HG02973 (cell line): ENCODE measurements around the gene AKAP10.
"Not testable (repeated sequence)": the region's sequence is repeated elsewhere in the genome, so short reads cannot be mapped to it uniquely, and the experiment has no call there.

Source experiments
- ATAC-seq: cut with Tn5 transposase; IDR thresholded peaks from one replicate; pipeline ENCODE4 v1.9.1; 2021; ENCODE audit warnings: moderate library complexity; ENCODE audit not compliant: unreplicated experiment

AKAP10 gene, protein sequence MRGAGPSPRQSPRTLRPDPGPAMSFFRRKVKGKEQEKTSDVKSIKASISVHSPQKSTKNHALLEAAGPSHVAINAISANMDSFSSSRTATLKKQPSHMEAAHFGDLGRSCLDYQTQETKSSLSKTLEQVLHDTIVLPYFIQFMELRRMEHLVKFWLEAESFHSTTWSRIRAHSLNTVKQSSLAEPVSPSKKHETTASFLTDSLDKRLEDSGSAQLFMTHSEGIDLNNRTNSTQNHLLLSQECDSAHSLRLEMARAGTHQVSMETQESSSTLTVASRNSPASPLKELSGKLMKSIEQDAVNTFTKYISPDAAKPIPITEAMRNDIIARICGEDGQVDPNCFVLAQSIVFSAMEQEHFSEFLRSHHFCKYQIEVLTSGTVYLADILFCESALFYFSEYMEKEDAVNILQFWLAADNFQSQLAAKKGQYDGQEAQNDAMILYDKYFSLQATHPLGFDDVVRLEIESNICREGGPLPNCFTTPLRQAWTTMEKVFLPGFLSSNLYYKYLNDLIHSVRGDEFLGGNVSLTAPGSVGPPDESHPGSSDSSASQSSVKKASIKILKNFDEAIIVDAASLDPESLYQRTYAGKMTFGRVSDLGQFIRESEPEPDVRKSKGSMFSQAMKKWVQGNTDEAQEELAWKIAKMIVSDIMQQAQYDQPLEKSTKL

DNA sequence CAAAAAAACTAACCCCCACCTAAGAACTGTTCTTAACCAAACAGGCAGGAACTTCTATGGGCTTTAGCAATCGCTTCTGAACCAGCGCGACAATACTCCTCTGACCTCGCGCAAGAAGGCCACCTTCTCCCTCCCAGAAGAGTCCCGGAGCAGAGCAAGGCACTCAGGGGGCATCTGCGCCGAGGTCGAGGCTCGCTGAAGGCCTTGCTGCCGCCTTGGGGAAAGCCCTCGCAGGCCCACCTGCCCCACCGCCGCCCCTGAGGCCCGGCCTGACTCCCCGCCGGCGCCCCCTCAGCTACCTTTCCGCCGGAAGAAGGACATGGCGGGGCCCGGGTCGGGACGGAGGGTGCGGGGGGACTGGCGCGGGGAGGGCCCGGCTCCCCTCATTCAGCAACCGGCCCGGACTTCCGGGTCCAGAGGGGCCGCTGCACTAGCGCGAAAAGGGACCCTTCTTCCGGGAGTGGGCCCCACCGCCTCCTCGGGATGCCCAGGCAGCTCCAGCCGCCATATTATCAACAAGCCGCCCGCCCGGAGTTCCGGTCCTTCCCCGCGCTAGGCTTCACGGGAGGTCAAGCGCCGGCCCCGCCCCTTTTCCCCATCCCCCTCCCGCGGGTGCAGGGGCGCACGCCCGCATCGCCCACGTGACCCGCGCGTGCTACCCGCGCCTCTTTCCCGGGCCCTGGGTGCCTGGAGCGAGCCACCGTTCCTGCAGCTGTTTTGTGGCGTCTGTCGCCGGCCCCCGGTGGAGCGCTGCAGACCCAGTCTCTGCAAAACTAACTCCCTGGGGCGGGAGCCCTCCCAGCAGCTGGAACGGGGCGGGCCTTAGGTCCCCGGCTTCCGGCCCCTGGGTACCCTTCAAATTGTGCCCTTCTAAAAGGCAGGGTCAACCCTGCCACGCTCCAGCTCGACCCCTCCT is at the start of gene AKAP10:
AKAP10 (minus strand) TSS at position 536 of the 916 bp plus-strand sequence; CDS start at position 387, 149 bp downstream.
- ATAC-seq, result peak; percentile 72

DNA sequence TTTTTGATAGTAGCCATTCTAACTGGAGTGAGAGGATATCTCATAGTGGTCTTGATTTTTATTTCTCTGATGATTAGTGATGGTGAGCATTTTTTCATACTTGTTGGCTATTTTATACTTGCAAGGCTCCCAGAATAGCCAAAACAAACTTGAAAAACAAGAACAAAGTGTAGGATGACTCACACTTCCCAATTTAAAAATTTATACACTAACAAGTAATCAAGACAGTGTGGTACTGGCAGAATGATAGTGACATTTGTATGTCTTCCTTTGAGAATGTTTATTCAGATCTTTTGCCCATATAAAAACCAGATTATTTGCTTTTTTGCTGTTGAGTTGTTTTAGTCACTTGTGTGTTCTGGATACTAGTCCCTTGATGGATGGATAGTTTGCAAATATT is 49.3 kb upstream of the AKAP10 start:
- no peak for ATAC-seq

DNA sequence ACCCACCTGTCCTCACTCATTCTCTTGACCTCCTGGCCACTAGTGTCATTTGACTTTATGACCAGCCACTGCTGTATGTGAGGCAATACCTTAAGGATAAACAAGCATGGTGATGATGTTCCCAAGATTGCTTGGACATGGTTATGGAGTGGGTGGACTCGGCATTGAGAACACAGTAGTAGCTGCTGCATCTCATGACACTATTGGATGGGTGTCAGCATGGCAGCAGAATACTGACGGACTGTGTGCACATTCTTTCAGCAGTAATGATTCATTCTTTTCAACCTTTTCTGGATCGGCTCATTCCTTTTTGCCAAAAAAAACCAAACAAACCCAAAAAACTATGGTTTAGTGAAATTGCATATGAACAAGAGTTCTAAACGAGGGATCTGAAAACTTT is 45.1 kb upstream of the AKAP10 start:
- ATAC-seq, result no peak

DNA sequence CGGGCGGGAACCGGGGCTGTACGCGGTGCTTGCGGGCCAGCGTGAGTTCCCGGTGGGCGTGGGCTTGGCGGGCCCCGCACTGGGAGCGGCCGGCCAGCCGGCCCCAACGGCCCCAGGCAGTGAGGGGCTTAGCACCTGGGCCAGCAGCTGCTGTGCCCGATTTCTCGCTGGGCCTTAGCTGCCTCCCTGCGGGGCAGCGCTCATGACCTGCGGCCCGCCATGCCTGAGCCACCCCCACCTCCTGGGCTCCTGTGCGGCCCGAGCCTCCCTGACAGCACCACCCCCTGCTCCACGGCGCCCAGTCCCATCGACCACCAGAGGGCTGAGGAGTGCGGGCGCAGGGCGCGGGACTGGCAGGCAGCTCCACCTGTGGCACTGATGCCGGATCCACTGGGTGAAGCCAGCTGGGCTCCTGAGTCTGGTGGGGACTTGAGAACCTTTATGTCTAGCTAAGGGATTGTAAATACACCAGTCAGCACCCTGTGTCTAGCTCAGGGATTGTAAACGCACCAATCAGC is 38.9 kb upstream of the AKAP10 start:
- not testable (repeated sequence) for ATAC-seq

DNA sequence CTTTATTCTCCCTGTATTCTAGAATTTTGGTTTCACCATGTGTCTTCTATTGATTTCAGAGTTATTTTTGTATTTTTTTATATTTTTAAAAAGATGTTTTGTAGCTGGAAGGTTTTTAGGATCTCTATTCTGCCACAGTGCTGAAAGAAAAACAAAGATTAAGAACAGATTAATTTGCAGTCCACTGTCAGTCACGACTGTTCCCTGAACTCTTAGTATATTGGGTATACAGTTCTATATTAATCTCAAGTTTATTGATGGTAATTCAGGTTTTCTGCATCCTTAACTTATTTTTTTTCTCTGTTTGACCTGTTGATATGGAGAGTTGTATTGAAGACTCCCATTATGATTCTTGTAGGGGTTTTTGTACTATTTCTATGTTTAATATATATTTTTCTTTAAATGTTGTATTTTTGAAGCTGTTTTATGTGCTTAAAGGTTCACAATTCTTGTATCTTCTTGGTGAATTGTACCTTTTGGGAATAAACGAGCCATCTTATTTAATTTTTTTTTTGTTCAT is 34.4 kb upstream of the AKAP10 start:
- no peak for ATAC-seq

DNA sequence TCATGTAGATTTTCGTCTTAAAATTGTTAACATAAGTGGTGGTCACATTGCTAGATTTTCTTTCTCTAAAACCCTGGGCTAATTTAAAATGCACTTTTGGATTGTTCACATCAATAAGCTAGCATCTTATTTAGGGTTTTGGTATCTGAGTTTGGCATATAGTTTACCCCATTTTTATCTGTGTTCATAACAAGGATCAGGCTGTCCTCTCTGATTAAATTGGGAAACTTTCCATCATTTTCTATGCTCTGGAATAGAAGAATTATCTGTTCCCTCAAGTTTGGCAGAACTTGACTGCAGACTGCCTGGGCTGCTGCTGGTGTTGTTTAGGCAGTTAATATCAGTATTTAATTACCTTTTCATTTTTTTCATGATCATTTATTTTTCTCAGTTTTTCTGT is 33.3 kb upstream of the AKAP10 start:
- ATAC-seq, result no peak

GRCh38 chr17:20010099-20010863 is 32.7 kb upstream of the AKAP10 start:
- no peak for ATAC-seq

GRCh38 chr17:20009302-20010098 is 31.9 kb upstream of the AKAP10 start, which contains the start of gene SPECC1:
Gene SPECC1, plus strand, starts transcription at chr17:20009359. Its CDS starts 87,293 bp downstream, at chr17:20096652.
- ATAC-seq, result peak; percentile 97

DNA sequence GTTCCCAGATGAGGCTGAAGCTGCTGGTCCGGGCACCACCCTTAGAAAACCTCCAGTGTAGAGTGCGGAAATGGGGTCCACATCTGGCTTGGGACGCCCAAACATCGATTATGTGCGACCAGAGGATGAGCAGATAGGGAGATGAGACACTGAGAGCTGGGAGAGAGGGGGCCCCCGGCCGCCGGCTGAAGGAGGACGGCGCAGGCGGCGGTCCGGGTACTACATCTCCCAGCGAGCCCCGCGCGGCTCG is 31.3 kb upstream of the AKAP10 start:
- ATAC-seq, result no peak

DNA sequence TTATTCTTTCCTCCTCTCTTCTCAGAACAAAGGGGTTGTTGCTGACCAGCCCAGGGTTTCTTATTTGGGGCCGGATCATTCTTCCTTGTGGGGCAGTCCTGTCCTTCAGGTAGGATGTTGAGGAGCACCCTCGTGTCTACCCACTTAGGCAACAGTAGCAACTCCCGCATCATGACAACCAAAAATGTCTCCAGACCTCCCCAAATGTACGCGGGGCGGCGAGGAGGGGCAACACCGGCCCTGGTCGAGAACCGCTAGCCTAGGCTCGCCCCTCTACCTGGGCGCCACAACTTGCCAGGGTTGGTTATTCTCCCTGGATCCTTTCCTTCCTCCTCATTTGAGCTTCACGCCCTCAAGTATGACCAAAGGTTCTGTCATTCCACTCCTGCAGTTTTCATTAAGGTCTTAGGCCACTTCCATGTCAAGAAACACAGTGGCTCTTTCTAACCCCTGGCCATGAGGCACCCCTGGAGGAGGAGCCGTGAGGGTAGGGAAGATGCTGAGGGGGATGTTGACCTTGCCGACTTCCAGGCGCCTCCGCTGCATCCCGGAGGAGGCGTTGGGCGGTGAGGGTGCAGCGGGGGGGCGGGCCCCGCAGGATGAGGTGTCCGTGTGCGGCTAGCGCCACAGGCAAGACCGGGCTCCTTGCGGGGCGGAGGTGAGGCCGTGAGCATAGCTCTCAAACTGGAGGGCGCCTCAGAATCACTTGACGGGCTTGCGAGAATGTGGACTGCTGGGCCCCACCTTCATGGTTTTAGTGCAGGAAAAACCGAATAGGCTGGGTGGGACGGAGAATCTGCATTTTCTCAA is 30.8 kb upstream of the AKAP10 start:
- no peak for ATAC-seq

- ATAC-seq, result no peak
Observed at GRCh38 chr17:19996502-19996901, 18.9 kb upstream of the AKAP10 start.

GRCh38 chr17:19996086-19996485 is 18.5 kb upstream of the AKAP10 start:
- ATAC-seq, result no peak

DNA sequence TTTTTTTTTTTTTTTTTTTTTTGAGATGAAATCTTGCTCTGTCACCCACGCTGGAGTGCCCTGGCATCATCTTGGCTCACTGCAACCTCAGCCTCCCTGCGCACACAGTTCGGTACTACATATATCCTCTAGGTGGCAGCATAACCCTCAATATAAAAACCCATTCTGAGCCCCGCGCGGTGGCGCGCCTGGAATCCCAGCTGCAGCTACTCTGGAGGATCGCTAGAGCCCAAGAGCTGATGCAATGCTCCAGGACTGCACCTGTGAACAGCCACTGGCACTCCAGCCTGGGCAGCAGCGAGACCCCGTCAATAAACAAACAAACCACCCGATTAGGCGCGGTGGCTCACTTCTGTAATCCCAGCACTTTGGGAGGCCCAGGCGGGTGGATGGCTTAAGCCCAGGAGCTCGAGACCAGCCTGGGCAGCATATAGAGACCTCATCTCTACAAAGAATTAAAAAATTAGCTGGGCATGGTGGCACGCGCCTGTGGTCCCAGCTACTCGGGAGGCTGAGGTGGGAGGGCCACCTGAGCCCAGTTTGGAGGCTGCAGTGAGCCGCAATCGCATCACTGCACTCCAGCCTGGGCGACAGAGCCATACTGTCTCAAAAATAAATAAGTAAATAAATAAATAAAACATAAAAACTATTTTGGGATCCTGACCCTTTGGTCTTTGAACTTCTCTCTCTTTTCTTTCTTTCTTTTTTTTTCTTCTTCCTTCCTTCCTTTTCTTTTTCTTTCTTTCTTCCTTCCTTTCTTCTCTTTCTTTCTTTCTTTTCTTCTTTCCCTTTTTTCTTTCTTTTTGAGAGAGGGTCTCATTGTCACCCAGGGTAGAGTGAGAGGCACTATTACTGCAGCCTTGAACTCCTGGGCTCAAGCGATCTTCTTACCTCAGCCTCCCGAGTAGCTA is 15.4 kb upstream of the AKAP10 start:
- ATAC-seq, result peak; percentile 81

DNA sequence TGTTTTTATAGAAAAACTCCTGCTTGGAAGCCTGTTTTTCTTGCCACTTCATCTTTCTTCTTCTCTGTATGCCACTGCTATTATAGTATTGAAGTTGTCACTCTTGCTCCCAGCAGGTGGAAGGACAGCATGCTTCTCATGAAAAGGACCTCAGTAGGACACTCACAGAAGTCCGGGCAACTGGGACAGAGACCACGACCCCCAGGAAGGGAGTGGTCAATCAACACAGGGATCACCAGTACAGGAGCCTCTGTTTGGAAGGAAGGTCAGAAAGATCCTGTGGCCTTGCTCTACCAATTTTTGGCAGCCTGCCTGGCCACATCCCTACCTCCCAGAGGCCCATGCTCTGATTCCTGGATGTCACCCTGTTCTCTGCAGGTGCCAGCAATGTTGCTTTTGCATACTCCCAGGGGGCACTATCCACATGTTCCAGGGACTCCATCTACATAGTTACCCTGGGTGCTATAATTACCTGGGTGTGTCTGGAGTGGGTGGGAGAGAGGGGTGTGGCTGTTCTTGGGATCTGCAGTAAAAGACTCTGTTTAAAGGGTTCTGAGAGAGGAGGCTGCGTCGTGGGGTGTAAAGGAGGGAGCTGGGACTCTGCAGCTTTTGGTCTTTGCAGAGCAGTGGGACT is 13.7 kb upstream of the AKAP10 start:
- ATAC-seq, result no peak

GRCh38 chr17:19987897-19988296 is 10.3 kb upstream of the AKAP10 start:
- ATAC-seq, result no peak

- ATAC-seq, result no peak
Observed at GRCh38 chr17:19986941-19987861, 9.6 kb upstream of the AKAP10 start.
